DMS79 treated with DMSO at 0.1 percent for 48 hours (cell line): ENCODE data around the gene CLOCK.

Experiments used
- DNase-seq: peaks from one replicate; lab custom pipeline; 2025; lab: John Stamatoyannopoulos, UW

The CLOCK gene

DNA sequence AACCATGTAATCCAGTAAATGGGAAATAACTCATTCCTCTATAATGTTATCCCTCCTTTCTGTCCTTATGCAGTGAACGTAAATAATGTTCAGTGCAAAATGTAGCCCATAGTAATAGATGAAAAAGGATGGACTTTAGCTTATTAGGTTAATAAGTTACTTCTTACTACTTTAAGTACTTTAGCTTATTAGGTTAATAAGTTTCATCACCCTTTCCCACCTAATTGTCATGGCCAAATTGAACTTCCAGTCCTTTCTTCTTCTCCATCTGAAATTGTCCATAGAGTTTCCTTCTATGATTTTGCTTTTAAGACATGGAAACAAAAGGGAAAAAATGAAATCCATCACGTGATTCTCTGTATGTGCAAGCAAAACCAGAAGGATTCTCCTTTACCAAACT is 166.1 kb downstream of the CLOCK start:
- DNase-seq, result no peak

DNA sequence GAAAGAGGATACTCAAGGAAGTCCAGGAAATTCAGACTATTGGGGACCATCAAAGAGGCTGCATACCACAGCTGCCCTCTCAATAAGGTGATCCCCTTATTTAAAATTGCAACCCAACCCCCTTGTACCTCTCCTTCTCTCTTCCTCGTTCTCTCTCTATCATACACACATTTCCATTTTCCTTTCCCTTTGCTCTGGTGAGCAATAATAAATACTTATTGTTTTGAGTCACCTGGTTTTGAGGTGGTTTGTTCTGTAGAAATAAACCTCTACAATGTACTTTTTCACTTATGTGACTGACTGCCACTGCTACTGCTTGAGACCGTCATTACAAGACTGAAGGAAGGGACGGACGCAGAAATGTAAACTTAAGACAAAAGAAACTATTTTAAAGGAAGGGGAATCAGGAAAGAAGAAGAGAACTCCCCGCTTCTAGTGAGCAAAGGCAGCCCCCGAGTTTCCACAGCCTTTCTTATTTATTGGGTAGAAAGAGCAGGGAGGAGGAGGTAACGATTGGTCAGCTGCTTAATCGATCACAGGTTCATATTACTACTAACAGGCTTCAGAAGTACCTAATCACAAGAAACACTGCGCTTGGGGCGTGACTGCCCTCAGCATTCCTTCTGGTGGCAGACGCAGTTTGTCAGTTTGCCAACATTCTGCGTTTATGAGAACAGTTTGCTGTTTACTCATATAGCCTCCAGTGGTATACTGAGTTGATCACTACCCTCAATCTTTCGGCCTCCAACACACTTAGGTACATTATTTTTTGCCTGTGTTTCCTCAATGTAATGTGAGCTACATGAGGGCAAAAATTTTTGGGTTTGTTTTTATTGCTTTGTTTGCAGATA is 167.9 kb downstream of the CLOCK start:
- no peak for DNase-seq
